Keratinocyte (primary cell): ENCODE measurements around the gene THBS1.

Experiments
- CTCF ChIP-seq, 3 experiments: IDR thresholded peaks in 1 of 3; conservative IDR thresholded peaks in 1 of 3; optimal IDR thresholded peaks in 1 of 3; 2 replicates in 2 of 3; 3 replicates in 1 of 3; pipeline versions ENCODE3 to v1.5.1; 2011; ENCODE audit warnings: low read length in 3 of 3, mild to moderate bottlenecking in 3 of 3, moderate library complexity in 2 of 3, control low read depth in 1 of 3, inconsistent platforms in 1 of 3; ENCODE audit not compliant: insufficient read depth in 2 of 3; ENCODE audit errors: extremely low read depth in 1 of 3
- EZH2 ChIP-seq: IDR thresholded peaks from one replicate; pipeline ENCODE4 v1.6.1; 2012; ENCODE audit warnings: inconsistent platforms, mild to moderate bottlenecking, low read length, moderate library complexity

- no peak for TF ChIP-seq CTCF (optimal IDR thresholded peaks at IDR 0.05 in 1 of 3, IDR thresholded peaks at IDR 0.05 in 1 of 3, conservative IDR thresholded peaks at IDR 0.05 in 1 of 3; ENCODE audit: extremely low read depth in 1 of 3, insufficient read depth in 2 of 3, low read length in 3 of 3)
- TF ChIP-seq EZH2 = no peak
Measured at GRCh38 chr15:39597336-39597735, 16.5 kb downstream of the THBS1 start.
